DMS 273 (cell line): ENCODE measurements around the gene PAFAH1B1.
"Not testable (repeated sequence)": the region's sequence is repeated elsewhere in the genome, so short reads cannot be mapped to it uniquely, and the experiment has no call there.

Experiments
- DNase-seq: peaks from one replicate; lab custom pipeline; 2025; ENCODE audit not compliant: unreplicated experiment; lab: John Stamatoyannopoulos, UW

Gene PAFAH1B1

DNA sequence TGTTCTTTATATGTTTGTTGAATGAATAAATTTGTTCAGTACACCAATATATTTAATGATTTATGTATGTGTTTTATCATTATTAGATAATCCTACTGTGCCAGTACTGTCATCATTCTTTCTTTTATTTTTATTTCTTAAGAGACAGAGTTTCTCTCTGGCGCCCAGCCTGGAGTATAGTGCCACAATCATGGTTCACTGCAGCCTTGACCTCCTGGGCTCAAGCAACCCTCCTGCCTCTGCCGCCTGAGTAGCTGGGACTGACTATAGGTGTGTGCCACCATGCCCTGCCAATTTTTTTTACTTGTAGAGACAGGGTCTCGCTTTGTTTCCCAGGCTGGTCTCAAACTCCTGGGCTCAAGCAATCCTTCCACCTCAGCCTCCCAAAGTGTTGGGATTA lies 41.8 kb downstream of the PAFAH1B1 start:
- no peak for DNase-seq

DNA sequence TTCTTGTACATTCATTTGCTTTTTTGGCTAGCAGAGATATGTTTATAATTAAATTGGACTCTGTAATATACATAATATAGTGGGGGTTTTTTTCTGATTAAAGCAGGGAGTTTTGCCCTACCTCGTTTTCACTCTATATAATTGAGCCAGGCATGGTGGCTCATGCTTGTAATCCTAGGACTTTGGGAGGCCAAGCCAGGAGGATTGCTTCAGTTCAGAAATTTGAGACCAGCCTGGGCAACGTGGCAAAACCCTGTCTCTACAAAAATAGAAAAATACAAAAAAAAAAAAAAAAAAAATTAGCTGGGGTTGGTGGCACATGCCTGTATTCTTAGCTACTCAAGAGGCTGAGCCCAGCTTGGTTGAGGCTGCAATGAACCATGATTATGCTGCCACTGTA lies 42.2 kb downstream of the PAFAH1B1 start:
- no peak for DNase-seq

DNA sequence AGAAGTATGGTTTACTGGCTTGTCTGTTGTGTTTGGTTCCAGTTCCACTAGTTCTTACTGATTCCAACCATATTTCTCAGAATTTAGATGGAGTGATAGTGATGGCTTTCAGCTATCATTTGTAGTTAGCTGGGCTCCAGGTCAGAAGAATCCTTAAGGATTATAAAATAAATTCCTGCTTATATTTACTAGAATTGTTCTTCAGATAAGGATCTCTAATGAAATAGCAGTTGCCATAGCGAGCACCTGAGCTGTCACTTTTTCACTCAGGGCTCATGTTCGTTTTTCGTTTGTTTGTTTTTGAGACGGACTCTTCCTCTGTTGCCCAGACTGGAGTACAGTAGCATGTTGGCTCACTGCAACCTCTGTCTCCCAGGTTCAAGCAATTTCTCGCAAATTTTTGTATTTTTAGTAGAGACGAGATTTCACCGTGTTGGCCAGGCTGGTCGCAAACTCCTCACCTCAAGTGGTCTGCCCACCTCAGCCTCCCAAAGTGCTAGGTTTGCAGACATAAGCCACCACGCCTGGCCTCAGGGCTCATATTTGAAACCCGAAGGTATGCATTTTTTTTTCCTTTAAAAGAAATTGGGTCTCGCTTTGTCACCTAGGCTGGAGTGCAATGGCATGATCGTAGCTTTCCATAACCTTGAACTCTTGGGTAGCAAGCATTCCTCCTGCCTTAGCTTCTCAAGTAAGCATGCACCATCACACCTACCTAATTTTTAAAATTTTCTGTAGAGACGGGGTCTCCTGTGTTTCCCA lies 42.9 kb downstream of the PAFAH1B1 start:
- no peak for DNase-seq

DNA sequence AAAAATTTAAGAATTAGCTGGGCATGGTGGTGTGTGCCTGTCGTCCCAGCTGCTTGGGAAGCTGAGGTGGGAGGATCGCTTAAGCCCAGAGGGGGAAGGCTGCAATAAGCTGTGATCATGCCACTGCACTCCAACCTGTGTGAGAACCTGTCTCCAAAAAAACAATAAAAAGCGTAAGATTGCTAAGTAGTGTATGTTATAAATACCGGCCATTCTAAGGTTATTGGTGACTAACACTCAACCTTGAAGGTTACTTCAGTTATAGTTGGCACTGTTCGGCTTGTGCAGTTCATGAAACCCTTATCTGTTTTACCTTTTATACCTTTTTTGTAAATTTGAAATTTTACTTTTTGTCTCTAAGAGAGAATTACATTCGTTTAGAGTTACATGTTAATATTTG lies 44.0 kb downstream of the PAFAH1B1 start:
- DNase-seq, result no peak

DNA sequence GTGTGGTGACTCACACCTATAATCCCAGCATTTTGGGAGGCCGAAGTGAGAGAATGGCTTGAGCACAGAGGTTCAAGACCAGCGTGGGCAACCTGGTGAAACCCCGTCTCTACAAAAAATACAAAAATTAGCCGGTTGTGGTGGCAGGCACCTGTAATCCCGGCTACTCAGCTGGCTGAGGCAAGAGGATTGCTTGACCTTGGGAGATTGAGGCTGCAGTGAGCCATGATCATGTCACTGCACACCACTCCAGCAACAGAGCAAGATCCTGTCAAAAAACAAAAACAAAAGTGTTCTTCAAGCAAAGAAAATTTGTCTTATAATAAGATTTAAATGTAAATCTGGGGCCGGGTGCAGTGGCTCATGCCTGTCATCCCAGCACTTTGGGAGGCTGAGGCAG lies 51.5 kb downstream of the PAFAH1B1 start:
- no peak for DNase-seq

- no peak for DNase-seq
These were observed 54.5 kb downstream of the PAFAH1B1 start for GRCh38 chr17:2647957-2648356.

DNA sequence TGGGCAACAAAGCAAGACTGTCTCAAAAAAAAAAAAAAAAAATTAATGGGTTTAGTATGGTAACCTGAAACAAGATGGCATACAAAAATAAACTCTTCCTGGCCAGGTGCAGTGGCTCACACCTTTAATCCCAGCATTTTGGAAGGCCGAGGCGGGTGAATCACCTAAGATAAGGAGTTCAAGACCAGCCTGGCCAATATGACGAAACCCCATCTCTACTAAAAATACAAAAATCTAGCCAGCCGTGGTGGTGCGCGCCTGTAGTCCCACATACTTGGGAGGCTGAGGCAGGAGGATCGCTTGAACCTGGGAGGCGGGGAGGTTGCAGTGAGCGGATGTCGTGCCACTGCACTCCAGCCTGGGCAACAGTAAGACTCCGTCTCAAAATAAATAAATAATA lies 55.7 kb downstream of the PAFAH1B1 start:
- DNase-seq, result no peak

- not testable (repeated sequence) for DNase-seq
These were observed 59.5 kb downstream of the PAFAH1B1 start for GRCh38 chr17:2652911-2653310.

- no peak for DNase-seq
These were observed 62.1 kb downstream of the PAFAH1B1 start for GRCh38 chr17:2655546-2655945.

DNA sequence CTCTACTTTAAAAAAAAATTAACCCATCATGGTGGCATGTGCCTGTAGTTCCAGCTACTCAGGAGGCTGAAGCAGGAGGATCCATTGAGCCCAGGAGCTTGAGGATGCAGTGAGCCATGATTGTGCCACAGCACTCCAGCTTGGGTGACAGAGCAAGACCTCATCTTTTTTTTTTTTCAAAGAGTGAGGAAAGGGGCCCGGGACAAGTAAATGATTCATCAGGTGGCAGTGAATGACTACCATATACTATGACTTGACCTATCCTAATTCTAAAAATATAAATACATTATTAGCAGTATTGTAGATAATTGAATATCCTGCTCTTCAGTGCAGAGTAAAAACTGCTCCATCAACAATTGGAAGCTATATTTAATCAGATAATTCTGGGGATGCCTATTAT lies 62.8 kb downstream of the PAFAH1B1 start:
- no peak for DNase-seq

GRCh38 chr17:2659337-2659736 lies 65.9 kb downstream of the PAFAH1B1 start:
- DNase-seq, result not testable (repeated sequence)

- not testable (repeated sequence) for DNase-seq
These were observed 67.0 kb downstream of the PAFAH1B1 start for GRCh38 chr17:2660410-2660809.

DNA sequence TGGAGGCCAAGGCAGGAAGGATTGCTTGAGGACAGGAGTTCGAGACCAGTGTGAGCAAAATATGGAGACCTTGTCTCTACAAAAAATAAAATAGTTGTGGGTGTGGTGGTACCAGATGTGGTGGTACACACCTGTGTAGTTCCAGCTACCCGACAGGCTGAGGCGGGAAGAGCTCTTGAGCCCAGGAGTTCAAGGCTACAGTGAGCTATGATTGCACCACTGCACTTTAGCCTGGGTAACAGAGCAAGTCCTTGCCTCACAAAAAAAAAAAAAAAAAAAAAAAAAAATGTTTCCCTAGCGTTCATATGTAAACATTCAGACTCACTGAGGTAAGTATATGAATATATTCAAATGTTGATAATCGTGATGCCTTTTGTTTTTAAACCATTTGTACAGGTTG lies 78.6 kb downstream of the PAFAH1B1 start:
- no peak for DNase-seq

DNA sequence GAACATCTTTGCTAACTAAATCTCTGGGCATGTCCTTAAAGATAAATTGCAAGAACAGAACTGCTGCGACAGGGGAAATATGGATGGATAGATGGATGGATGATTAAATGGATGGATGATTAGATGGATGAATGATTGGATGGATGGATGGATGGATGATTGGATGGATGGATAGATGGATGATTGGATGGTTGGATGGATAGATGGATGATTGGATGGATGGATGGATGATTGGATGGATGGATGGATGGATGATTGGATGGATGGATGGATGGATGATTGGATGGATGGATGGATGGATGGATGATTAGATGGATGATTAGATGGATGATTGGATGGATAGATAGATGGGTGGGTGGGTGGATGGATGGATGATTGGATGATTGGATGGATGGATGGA lies 85.8 kb downstream of the PAFAH1B1 start:
- not testable (repeated sequence) for DNase-seq

DNA sequence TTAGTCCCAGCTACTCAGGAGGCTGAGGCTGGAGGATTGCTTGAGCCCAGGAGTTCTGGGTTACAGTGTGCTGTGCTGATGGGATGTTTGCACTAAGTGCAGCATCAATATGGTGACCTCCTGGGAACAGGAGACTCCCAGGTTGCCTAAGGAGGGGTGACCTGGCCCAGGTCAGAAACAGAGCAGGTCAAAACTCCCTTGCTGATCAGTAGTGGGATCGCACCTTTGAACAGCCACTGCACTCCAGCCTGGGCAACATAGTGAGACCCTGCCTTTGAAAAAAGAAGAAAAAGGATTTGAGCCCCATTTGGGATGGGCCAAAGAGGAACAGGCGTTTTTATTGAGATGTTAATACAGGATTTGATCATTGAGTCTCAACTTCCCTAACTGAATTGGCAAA lies 87.5 kb downstream of the PAFAH1B1 start:
- DNase-seq, result no peak

GRCh38 chr17:2681650-2682049 lies 88.2 kb downstream of the PAFAH1B1 start:
- DNase-seq, result no peak

DNA sequence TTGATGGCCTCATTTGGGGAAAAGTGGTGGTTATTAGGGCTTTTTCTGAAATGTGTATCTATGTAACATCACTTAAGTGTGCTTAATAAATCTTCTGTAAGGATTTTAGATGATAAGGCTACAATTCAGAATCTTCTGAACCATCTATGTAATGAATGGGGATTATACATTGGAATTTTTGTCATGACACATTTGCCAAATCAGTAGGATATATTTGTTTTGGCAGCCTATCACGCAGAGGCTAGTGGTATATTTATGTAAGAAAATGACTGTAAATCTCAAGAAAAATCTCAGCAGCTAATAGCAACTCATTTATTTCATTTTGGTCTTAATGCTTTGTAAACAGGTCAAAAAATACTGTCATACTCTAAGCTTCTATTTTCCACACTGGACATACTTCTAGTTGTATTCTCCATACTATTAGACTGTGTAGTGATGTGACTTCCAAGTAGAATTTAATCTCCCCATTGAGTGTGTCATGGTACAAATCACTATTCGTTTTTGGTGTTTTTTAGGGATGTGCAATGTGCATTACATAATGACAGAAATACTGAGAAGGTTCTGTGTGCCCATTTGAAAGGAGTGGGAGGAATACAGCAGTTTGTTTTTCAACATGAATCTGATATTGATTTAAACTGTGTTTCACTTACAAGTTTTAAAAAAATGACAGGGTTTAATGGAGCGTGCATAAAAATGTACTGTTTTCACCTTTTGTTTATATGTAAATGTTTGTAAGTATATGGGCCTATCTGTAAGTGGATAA lies 88.9 kb downstream of the PAFAH1B1 start:
- DNase-seq, result no peak

DNA sequence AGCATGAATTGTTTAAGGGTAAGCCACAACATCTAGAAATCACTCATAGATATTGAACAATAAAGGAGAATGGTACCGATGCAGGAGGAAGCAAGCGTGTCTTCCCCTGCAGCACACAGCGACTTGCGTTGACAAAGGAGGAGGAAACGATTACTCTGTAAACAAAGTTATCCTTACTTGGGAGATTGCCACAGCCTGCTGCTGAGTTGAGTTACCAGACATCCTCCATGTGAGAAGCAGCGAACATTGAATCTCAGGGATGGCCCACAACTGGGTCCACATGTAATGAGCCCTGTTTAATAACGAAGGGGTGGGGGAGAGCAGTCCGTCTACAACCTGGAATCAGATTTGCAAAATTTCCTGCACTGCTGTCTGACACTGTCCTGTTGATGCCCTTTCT lies 90.5 kb downstream of the PAFAH1B1 start:
- no peak for DNase-seq

- DNase-seq, result no peak
These were observed 91.1 kb downstream of the PAFAH1B1 start for GRCh38 chr17:2684549-2684948.

GRCh38 chr17:2685696-2686095 lies 92.2 kb downstream of the PAFAH1B1 start:
- DNase-seq, result no peak

- no peak for DNase-seq
These were observed 93.6 kb downstream of the PAFAH1B1 start for GRCh38 chr17:2687074-2687418.
